ENCODE results near the gene FBXL19. TPM values are rescaled to one million over a fixed set of nuclear protein-coding genes. Genes with fewer than 3 reads are reported as not detected.

FBXL19 gene
- total and polyA plus RNA-seq, 2 of the 13 experiments (the other 11 are each of a cell fraction or from before 2014, with no cell fraction given): 6.0 to 13.7 TPM

DNA sequence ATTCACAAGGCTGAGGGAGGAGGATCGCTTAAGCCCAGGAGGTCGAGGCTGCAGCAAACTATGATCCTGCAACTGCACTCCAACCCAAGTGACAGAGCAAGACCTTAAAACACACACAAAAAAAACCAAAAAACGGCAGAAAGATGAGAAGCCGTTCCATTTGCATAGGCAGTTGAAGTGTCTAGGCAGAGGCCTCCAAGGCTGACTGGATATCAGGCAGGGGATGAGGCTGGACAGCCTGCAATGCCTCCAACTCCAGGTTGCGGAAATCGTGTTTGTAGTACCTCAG, 2.0 kb upstream of the FBXL19 start (continued):
- TF ChIP-seq RERE (CRISPR knock-in tag; IDR thresholded peaks at IDR 0.05; ENCODE audit: low read depth) (no peak), CEBPG (CRISPR knock-in tag; IDR thresholded peaks at IDR 0.05) (peak; percentile 75; the same call in 1 of the 2 replicates), CEBPB (IDR thresholded peaks at IDR 0.05; ENCODE audit: borderline replicate concordance, low read depth, low read length) (peak; percentile 36; the same call in 1 of the 2 replicates), ARNT2 (CRISPR knock-in tag; IDR thresholded peaks at IDR 0.05; ENCODE audit: low read depth) (0 out of 2 replicates have a peak, but pooled peaks have one; percentile 23), MAFF (IDR thresholded peaks at IDR 0.05; ENCODE audit: low read depth, low read length) (no peak), KLF16 (CRISPR knock-in tag; IDR thresholded peaks at IDR 0.05) (no peak), MIER3 (CRISPR knock-in tag; IDR thresholded peaks at IDR 0.05; ENCODE audit: borderline replicate concordance) (0 out of 2 replicates have a peak, but pooled peaks have one; percentile 70), ZFP62 (CRISPR knock-in tag; IDR thresholded peaks at IDR 0.05) (no peak), RARA (CRISPR knock-in tag; IDR thresholded peaks at IDR 0.05) (no peak), IRF2 (CRISPR knock-in tag; IDR thresholded peaks at IDR 0.05) (peak; percentile 79; the same call in 1 of the 2 replicates), NFYC (CRISPR knock-in tag; IDR thresholded peaks at IDR 0.05) (0 out of 2 replicates have a peak, but pooled peaks have one; percentile 10), POGZ (CRISPR knock-in tag; IDR thresholded peaks at IDR 0.05) (no peak), TMF1 (CRISPR knock-in tag; IDR thresholded peaks at IDR 0.05; ENCODE audit: low read depth) (no peak), ZBTB43 (CRISPR knock-in tag; conservative IDR thresholded peaks at IDR 0.05) (no peak)
- TF ChIP-seq, protein P1, sequence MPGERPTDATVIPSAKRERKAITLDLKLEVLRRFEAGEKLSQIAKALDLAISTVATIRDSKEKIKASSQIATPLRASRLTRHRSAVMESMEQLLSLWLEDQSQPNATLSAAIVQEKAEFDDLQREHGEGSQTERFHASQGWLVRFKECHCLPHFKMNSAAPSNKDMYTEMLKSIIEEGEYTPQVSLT (CRISPR knock-in tag; IDR thresholded peaks at IDR 0.05; ENCODE audit: borderline replicate concordance, low read depth): no peak
- TF ChIP-seq, protein P2, sequence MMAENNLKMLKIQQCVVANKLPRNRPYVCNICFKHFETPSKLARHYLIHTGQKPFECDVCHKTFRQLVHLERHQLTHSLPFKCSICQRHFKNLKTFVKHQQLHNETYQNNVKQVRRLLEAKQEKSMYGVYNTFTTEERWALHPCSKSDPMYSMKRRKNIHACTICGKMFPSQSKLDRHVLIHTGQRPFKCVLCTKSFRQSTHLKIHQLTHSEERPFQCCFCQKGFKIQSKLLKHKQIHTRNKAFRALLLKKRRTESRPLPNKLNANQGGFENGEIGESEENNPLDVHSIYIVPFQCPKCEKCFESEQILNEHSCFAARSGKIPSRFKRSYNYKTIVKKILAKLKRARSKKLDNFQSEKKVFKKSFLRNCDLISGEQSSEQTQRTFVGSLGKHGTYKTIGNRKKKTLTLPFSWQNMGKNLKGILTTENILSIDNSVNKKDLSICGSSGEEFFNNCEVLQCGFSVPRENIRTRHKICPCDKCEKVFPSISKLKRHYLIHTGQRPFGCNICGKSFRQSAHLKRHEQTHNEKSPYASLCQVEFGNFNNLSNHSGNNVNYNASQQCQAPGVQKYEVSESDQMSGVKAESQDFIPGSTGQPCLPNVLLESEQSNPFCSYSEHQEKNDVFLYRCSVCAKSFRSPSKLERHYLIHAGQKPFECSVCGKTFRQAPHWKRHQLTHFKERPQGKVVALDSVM (CRISPR knock-in tag; IDR thresholded peaks at IDR 0.05): peak; percentile 78

Measured in HepG2 (cell line).